Breast epithelium (tissue), 4 donors: ENCODE measurements around the gene IL3. TPM values are rescaled to one million over a fixed set of nuclear protein-coding genes. Genes with fewer than 3 reads are reported as not detected.

ENCODE experiments used
- DNase-seq, 2 donors: peaks; one replicate each; pipeline ENCODE4 v3.0.0-alpha.2; 2019; ENCODE audit warnings: low spot score in 2 of 2
- H3K27ac ChIP-seq, 2 donors: fragments of 200-600 bp; sonication (generic) in 1 of 2; one replicate each; pipeline ENCODE4 v1.5.1; 2016 to 2019; ENCODE audit warnings: mild to moderate bottlenecking in 1 of 2
- H3K27me3 ChIP-seq, 2 donors: fragments of 200-600 bp; sonication (generic) in 1 of 2; one replicate each; pipeline versions ENCODE4 v1.5.1 to v1.6.0; 2017 to 2019; ENCODE audit warnings: control low read depth in 1 of 2, mild to moderate bottlenecking in 1 of 2
- H3K36me3 ChIP-seq: fragments of 200-600 bp; one replicate; pipeline ENCODE4 v1.5.1; 2019
- H3K4me1 ChIP-seq, 2 donors: fragments of 200-600 bp; sonication (generic); one replicate each; pipeline ENCODE4 v1.5.1; 2016 to 2019; ENCODE audit warnings: control low read depth in 1 of 2
- H3K4me3 ChIP-seq, 3 donors: fragments of 200-600 bp; sonication (generic); 1 replicate in 2 of 3; 2 replicates in 1 of 3; pipeline ENCODE4 v1.5.1; 2016 to 2019; ENCODE audit warnings: mild to moderate bottlenecking in 3 of 3, moderate library complexity in 2 of 3
- H3K9me3 ChIP-seq, 2 donors: fragments of 200-600 bp; sonication (generic) in 1 of 2; one replicate each; pipeline ENCODE4 v1.5.1; 2016 to 2019; ENCODE audit warnings: control low read depth in 1 of 2
- CTCF ChIP-seq, 3 donors: fragments of 450-650 bp; IDR thresholded peaks; one replicate each; pipeline ENCODE4 v1.5.1; 2016 to 2017; ENCODE audit warnings: antibody characterized with exemption in 3 of 3, mild to moderate bottlenecking in 3 of 3, moderate library complexity in 3 of 3
- POLR2A ChIP-seq: fragments of 450-650 bp; IDR thresholded peaks from one replicate; pipeline ENCODE4 v1.6.1; 2016; ENCODE audit warnings: antibody characterized with exemption, mild to moderate bottlenecking, moderate library complexity
- POLR2AphosphoS5 ChIP-seq, 3 donors: sonication (generic); formaldehyde crosslinking; IDR thresholded peaks; one replicate each; pipeline ENCODE4 v1.6.1; 2017; ENCODE audit warnings: antibody characterized with exemption in 3 of 3
- intact Hi-C: fragments of 100-400 bp; cut with DNase I; formaldehyde crosslinking; loops from one replicate; pipeline ENCODE4 v1.15.1; 2023; ENCODE audit warnings: low total_unique reads
- total RNA-seq, 3 donors: library from RNA; depleted of rRNA; stranded (reverse); fragments of >200 nt; gene quantifications; one replicate each; pipeline ENCODE4 v1.1.0, GENCODE V29; 2016

Gene IL3
- total RNA-seq, 3 donors from 2014 or later, result not detected

GRCh38 chr5:132087176-132087575, 26.7 kb downstream of the IL3 start:
- H3K4me3 ChIP-seq, result no peak overlapping the region
- H3K9me3 ChIP-seq, result no peaks in the 10 kb centered on the region
- H3K27me3 ChIP-seq, result no peaks in the 10 kb centered on the region
- no peaks in the 10 kb centered on the region for H3K36me3 ChIP-seq
- no peak for DNase-seq
- intact Hi-C loops, result no loop called here
- TF ChIP-seq POLR2A (no peak), POLR2AphosphoS5 (IDR thresholded peaks at IDR 0.05) (no peak), CTCF (IDR thresholded peaks at IDR 0.05) (no peak)
- no peak overlapping the region for H3K27ac ChIP-seq
- H3K4me1 ChIP-seq, result no peaks in the 10 kb centered on the region

GRCh38 chr5:132087661-132088060, 27.2 kb downstream of the IL3 start:
- Histone ChIP-seq H3K27ac (no peak overlapping the region), H3K4me3 (no peak overlapping the region), H3K9me3 (no peaks in the 10 kb centered on the region), H3K4me1 (no peaks in the 10 kb centered on the region), H3K36me3 (no peaks in the 10 kb centered on the region), H3K27me3 (no peaks in the 10 kb centered on the region)
- TF ChIP-seq CTCF (IDR thresholded peaks at IDR 0.05) (no peak), POLR2A (no peak), POLR2AphosphoS5 (IDR thresholded peaks at IDR 0.05) (no peak)
- DNase-seq, result no peak
- intact Hi-C loops, result no loop called here

GRCh38 chr5:132089363-132089762, 28.9 kb downstream of the IL3 start:
- no peak for TF ChIP-seq CTCF (IDR thresholded peaks at IDR 0.05)
- no peaks in the 10 kb centered on the region for H3K36me3 ChIP-seq
- no peak overlapping the region for H3K4me3 ChIP-seq
- no peaks in the 10 kb centered on the region for H3K4me1 ChIP-seq
- no peak for DNase-seq
- no peak overlapping the region for H3K27ac ChIP-seq
- intact Hi-C loops, result no loop called here
- no peaks in the 10 kb centered on the region for H3K9me3 ChIP-seq
- no peaks in the 10 kb centered on the region for H3K27me3 ChIP-seq

- Histone ChIP-seq H3K4me3 (no peak overlapping the region), H3K36me3 (no peaks in the 10 kb centered on the region), H3K27me3 (no peaks in the 10 kb centered on the region), H3K9me3 (no peaks in the 10 kb centered on the region), H3K4me1 (no peaks in the 10 kb centered on the region), H3K27ac (no peak overlapping the region)
- DNase-seq, result no peak
- TF ChIP-seq CTCF (IDR thresholded peaks at IDR 0.05) (no peak), POLR2A (no peak), POLR2AphosphoS5 (IDR thresholded peaks at IDR 0.05) (no peak)
- intact Hi-C loops, result no loop called here
Observed at GRCh38 chr5:132090107-132090506, 29.7 kb downstream of the IL3 start.

GRCh38 chr5:132093271-132093670, 32.8 kb downstream of the IL3 start:
- intact Hi-C loops, result no loop called here
- Histone ChIP-seq H3K36me3 (no peaks in the 10 kb centered on the region), H3K4me1 (no peaks in the 10 kb centered on the region), H3K27ac (no peak overlapping the region), H3K27me3 (no peaks in the 10 kb centered on the region), H3K4me3 (no peak overlapping the region), H3K9me3 (no peaks in the 10 kb centered on the region)
- TF ChIP-seq POLR2A (no peak), POLR2AphosphoS5 (IDR thresholded peaks at IDR 0.05) (no peak), CTCF (IDR thresholded peaks at IDR 0.05) (no peak)
- no peak for DNase-seq
